Peyer's patch (tissue), 4 donors: ENCODE results near the gene FAM9B.

Experiments used
- POLR2A ChIP-seq, 2 donors: fragments of 450-650 bp; IDR thresholded peaks; one replicate each; pipeline ENCODE4 v1.5.1; 2017; ENCODE audit warnings: antibody characterized with exemption in 2 of 2, mild to moderate bottlenecking in 2 of 2, moderate library complexity in 2 of 2
- TF ChIP-seq, protein P1 (sequence below), 6 experiments: fragments of 450-650 bp in 4 of 6; fragments of 200-600 bp in 2 of 6; sonication (generic) in 1 of 6; IDR thresholded peaks; one replicate each; pipeline ENCODE4 v1.5.1; 2017 to 2019; ENCODE audit warnings: antibody characterized with exemption in 6 of 6, mild to moderate bottlenecking in 3 of 6, moderate library complexity in 1 of 6

- TF ChIP-seq, protein P1, sequence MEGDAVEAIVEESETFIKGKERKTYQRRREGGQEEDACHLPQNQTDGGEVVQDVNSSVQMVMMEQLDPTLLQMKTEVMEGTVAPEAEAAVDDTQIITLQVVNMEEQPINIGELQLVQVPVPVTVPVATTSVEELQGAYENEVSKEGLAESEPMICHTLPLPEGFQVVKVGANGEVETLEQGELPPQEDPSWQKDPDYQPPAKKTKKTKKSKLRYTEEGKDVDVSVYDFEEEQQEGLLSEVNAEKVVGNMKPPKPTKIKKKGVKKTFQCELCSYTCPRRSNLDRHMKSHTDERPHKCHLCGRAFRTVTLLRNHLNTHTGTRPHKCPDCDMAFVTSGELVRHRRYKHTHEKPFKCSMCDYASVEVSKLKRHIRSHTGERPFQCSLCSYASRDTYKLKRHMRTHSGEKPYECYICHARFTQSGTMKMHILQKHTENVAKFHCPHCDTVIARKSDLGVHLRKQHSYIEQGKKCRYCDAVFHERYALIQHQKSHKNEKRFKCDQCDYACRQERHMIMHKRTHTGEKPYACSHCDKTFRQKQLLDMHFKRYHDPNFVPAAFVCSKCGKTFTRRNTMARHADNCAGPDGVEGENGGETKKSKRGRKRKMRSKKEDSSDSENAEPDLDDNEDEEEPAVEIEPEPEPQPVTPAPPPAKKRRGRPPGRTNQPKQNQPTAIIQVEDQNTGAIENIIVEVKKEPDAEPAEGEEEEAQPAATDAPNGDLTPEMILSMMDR (IDR thresholded peaks at IDR 0.05) = no peak
- no peak for TF ChIP-seq POLR2A (IDR thresholded peaks at IDR 0.05)
These were observed 45.5 kb downstream of the FAM9B start for GRCh38 chrX:8988446-8988845.
